Pancreas (tissue), 10 donors: ENCODE results near the gene IQGAP2. TPM values are rescaled to one million over a fixed set of nuclear protein-coding genes. Genes with fewer than 3 reads are reported as not detected.

Source experiments
- ATAC-seq, 4 donors: fragments of 200-7000 bp; cut with Tn5 transposase; one replicate each; pipeline versions ENCODE4 v1.8.0 to v1.9.1; 2020; ENCODE audit warnings: mild to moderate bottlenecking in 4 of 4, moderate library complexity in 4 of 4
- DNase-seq, 6 donors: peaks; one replicate each; pipeline ENCODE4 v3.0.0-alpha.2; 2020
- FAIRE-seq: peaks from 2 replicates; lab custom pipeline; 2012; peaks lifted over from hg19 to GRCh38; lab: Jason Lieb, UNC
- H3K27ac ChIP-seq, 4 donors: fragments of 200-600 bp; sonication (generic); 1 replicate in 3 of 4; 2 replicates in 1 of 4; pipeline versions ENCODE4 v1.5.0 to v1.8.0; 2020
- H3K27me3 ChIP-seq, 4 donors: fragments of 200-600 bp; one replicate each; pipeline ENCODE4 v1.8.0; 2021
- H3K36me3 ChIP-seq, 3 donors: fragments of 200-600 bp; sonication (generic) in 1 of 3; one replicate each; pipeline versions ENCODE4 v1.5.0 to v1.8.0; 2020 to 2021
- H3K4me1 ChIP-seq, 3 donors: fragments of 200-600 bp; one replicate each; pipeline ENCODE4 v1.8.0; 2021
- H3K4me3 ChIP-seq, 4 donors: fragments of 200-600 bp; sonication (generic) in 2 of 4; one replicate each; pipeline versions ENCODE4 v1.5.0 to v1.8.0; 2020 to 2021
- H3K9me3 ChIP-seq, 4 donors: fragments of 200-600 bp; one replicate each; pipeline ENCODE4 v1.8.0; 2021
- CTCF ChIP-seq, 4 donors: fragments of 200-600 bp; sonication (generic) in 3 of 4; IDR thresholded peaks; one replicate each; pipeline versions ENCODE4 v1.5.0 to v1.8.0; 2021; ENCODE audit warnings: antibody characterized with exemption in 4 of 4
- WGBS, 2 donors: extraction: QIAGEN DNeasy Blood & Tissue Kit; methylation state at CpG; one replicate each; pipeline ENCODE4 v1.1.7; 2013; 5-methylcytosine and 5-hydroxymethylcytosine counted together
- intact Hi-C, 3 donors: fragments of 100-400 bp; cut with DNase I; formaldehyde crosslinking; loops; one replicate each; pipeline versions ENCODE4 v1.11.1 to v1.14.2; 2022
- polyA plus RNA-seq, 2 donors: library from polyadenylated mRNA; stranded (reverse); fragments of 200-250 nt; gene quantifications; one replicate each; pipeline ENCODE4 v1.2.3, GENCODE V29; 2013
- total RNA-seq, 6 donors: library from RNA; stranded (reverse); fragmentation: NEBNext Ultra II Directional in 4 of 6; extraction: Animal tissue kit (Norgen Biotek cat#: 25700) in 4 of 6; gene quantifications; one replicate each; pipeline versions ENCODE4 v1.2.1 to v1.2.4, GENCODE V29; 2021 to 2023
- donor health status: healthy with polysubstance abuse.
- donor health status: DM: no; HTN: no; CAD: no; lungs with moderate emphysema.
- donor health status: DM: no; HTN: no; CAD: no.
- donor health status: control.
- donor health status: control.
- donor health status: Bipolar disorder and iron deficiency.
- donor health status: DM: yes; HTN: yes; CAD: no.
- donor health status: DM: no; HTN: no; CAD: no.
- donor health status: DM: no; HTN: no; CAD: no.
- donor health status: DM: yes; HTN: yes; CAD: no.

IQGAP2 gene
- total and polyA plus RNA-seq, 8 donors, result 14.4 to 54.0 (median 35.2) TPM

- FAIRE-seq, result no peak
- Histone ChIP-seq H3K36me3 (no peaks in the 10 kb centered on the region), H3K4me1 (no peaks in the 10 kb centered on the region), H3K27me3 (no peaks in the 10 kb centered on the region), H3K27ac (no peak overlapping the region), H3K9me3 (no peaks in the 10 kb centered on the region), H3K4me3 (no peak overlapping the region)
- no peak for TF ChIP-seq CTCF (IDR thresholded peaks at IDR 0.05)
- DNase-seq, result no peak
- ATAC-seq, result no peak
- intact Hi-C loops, result no loop called here
- WGBS, 2 donors, result 85 to 86% methylated on average over 11 of the region's 11 CpGs
Observed at GRCh38 chr5:76755779-76756637, 352.9 kb downstream of the IQGAP2 start.

GRCh38 chr5:76757049-76757448 is 354.0 kb downstream of the IQGAP2 start:
- 85 to 90% methylated on average over 4 of the region's 4 CpGs for WGBS, 2 donors
- Histone ChIP-seq H3K9me3 (no peaks in the 10 kb centered on the region), H3K4me3 (no peak overlapping the region), H3K27ac (no peak overlapping the region), H3K27me3 (no peaks in the 10 kb centered on the region), H3K4me1 (no peaks in the 10 kb centered on the region), H3K36me3 (no peaks in the 10 kb centered on the region)
- FAIRE-seq (peak; percentile 87), DNase-seq (no peak), ATAC-seq (no peak)
- TF ChIP-seq CTCF (IDR thresholded peaks at IDR 0.05), result no peak
- intact Hi-C loops, result no loop called here

Other genes starting within 250 kb of the IQGAP2 start
- 1 to 10 TPM in 2 of 6 donors, under 1 TPM in 4; 0.04 to 2.2 (median 0.22) TPM for gene F2RL2, start 220.1 kb downstream of the IQGAP2 start, total RNA-seq
- gene F2RL2, start 220.1 kb downstream of the IQGAP2 start, polyA plus RNA-seq, result under 1 TPM; 0.04 to 0.40 TPM